Measurements from ENCODE around the gene DOC2B. TPM values are rescaled to one million over a fixed set of nuclear protein-coding genes. Genes with fewer than 3 reads are reported as not detected.

The DOC2B gene
- total RNA-seq, 1 experiment from 2014 or later, result 15.2 TPM

- CTCF ChIA-PET, result no interaction called here
- no TSS peak for BruUV-seq (replicated peaks)
- no peaks in the 10 kb centered on the region for H4K20me1 ChIP-seq (ENCODE audit: insufficient read depth)
- DNase-seq (ENCODE audit: low read depth, low spot score) (no peak), ATAC-seq (no peak)
- H3K9ac ChIP-seq (ENCODE audit: low read length), result no peak overlapping the region
- H3K79me2 ChIP-seq (ENCODE audit: insufficient read depth, low read length), result no peaks in the 10 kb centered on the region
- H3K4me1 ChIP-seq (ENCODE audit: control insufficient read depth in 1 of 2, insufficient read depth in 2 of 2, low read length in 2 of 2), result no peaks in the 10 kb centered on the region
- H3K4me3 ChIP-seq (replicated peaks in 1 of 2; ENCODE audit: low read depth in 1 of 2, low read length in 2 of 2), result no peak overlapping the region
- TF ChIP-seq SIN3A (IDR thresholded peaks at IDR 0.05; ENCODE audit: low read depth) (no peak), JUND (IDR thresholded peaks at IDR 0.05) (no peak), EGR1 (IDR thresholded peaks at IDR 0.05; ENCODE audit: low read depth) (no peak), EZH2 (IDR thresholded peaks at IDR 0.05) (no peak), REST (IDR thresholded peaks at IDR 0.05; ENCODE audit: low read depth) (no peak), ZNF274 (IDR thresholded peaks at IDR 0.05; ENCODE audit: low read depth, low read length) (no peak), ZFX (IDR thresholded peaks at IDR 0.05) (no peak), MAX (IDR thresholded peaks at IDR 0.05) (no peak), POLR2AphosphoS5 (IDR thresholded peaks at IDR 0.05; ENCODE audit: low read depth, low read length) (no peak)
- H2AFZ ChIP-seq (ENCODE audit: low read depth, low read length, poor library complexity, severe bottlenecking), result no peak overlapping the region
- no peak overlapping the region for H3K27ac ChIP-seq (ENCODE audit: low read depth, low read length)
- H3K9me2 ChIP-seq (ENCODE audit: insufficient read depth), result no peaks in the 10 kb centered on the region
- RAD21 ChIA-PET (ENCODE audit: low non-redundant PET in 1 of 2, low total read pairs in 2 of 2, uncharacterized antibody in 2 of 2, unreplicated experiment in 2 of 2), result no interaction called here
- peaks cover 0 to 2% of the 10 kb centered on the region in 2 experiments; a peak in 1 of 4 replicates for H3K36me3 ChIP-seq (ENCODE audit: control insufficient read depth in 1 of 2, insufficient read depth in 2 of 2, low read length in 2 of 2)
- intact Hi-C loops (cut with micrococcal nuclease), result no loop called here
- H3K9me3 ChIP-seq (ENCODE audit: control insufficient read depth in 1 of 2, insufficient read depth in 1 of 2, low read depth in 1 of 2, low read length in 2 of 2), result no peaks in the 10 kb centered on the region
- H3K27me3 ChIP-seq (ENCODE audit: insufficient read depth, low read length), result no peaks in the 10 kb centered on the region
- POLR2A ChIA-PET, result no interaction called here
- no peak overlapping the region for H3K4me2 ChIP-seq (ENCODE audit: low read length)
These were observed 21.1 kb downstream of the DOC2B start for GRCh38 chr17:160336-160735.

Data from HCT116 (cell line).